Activated CD8-positive, alpha-beta memory T cell treated with anti-CD3 and anti-CD28 coated beads, Interleukin-2, amount 50 U/mL, for 4 hours (primary cell): ENCODE measurements around the gene ST3GAL2.
"Not testable (repeated sequence)": the region's sequence is repeated elsewhere in the genome, so short reads cannot be mapped to it uniquely, and the experiment has no call there.

Experiments
- DNase-seq: peaks from one replicate; pipeline ENCODE4 v3.0.0-alpha.2; 2020

ST3GAL2 gene

GRCh38 chr16:70416748-70417616, 21.9 kb downstream of the ST3GAL2 start:
- no peak for DNase-seq

GRCh38 chr16:70413572-70413971, 25.3 kb downstream of the ST3GAL2 start:
- not testable (repeated sequence) for DNase-seq

GRCh38 chr16:70412385-70412784, 26.5 kb downstream of the ST3GAL2 start:
- DNase-seq, result no peak

GRCh38 chr16:70410734-70411133, 28.2 kb downstream of the ST3GAL2 start:
- DNase-seq, result no peak

- no peak for DNase-seq
Observed at GRCh38 chr16:70407811-70408274, 31.1 kb downstream of the ST3GAL2 start.

- DNase-seq, result not testable (repeated sequence)
Observed at GRCh38 chr16:70406104-70406503, 32.8 kb downstream of the ST3GAL2 start.

- no peak for DNase-seq
Observed at GRCh38 chr16:70402916-70403659, 35.8 kb downstream of the ST3GAL2 start.

- DNase-seq, result no peak
Observed at GRCh38 chr16:70399951-70400350, 38.9 kb downstream of the ST3GAL2 start.

GRCh38 chr16:70399381-70399780, 39.5 kb downstream of the ST3GAL2 start:
- DNase-seq, result no peak

GRCh38 chr16:70398177-70398743, 40.6 kb downstream of the ST3GAL2 start:
- DNase-seq, result no peak

GRCh38 chr16:70396246-70396904, 42.5 kb downstream of the ST3GAL2 start:
- DNase-seq, result no peak

GRCh38 chr16:70395345-70395901, 43.5 kb downstream of the ST3GAL2 start:
- DNase-seq, result peak; percentile 65

- DNase-seq, result no peak
Observed at GRCh38 chr16:70394853-70395252, 44.0 kb downstream of the ST3GAL2 start.

- no peak for DNase-seq
Observed at GRCh38 chr16:70393662-70394061, 45.2 kb downstream of the ST3GAL2 start.

- DNase-seq, result no peak
Observed at GRCh38 chr16:70392606-70393005, 46.3 kb downstream of the ST3GAL2 start.

- no peak for DNase-seq
Observed at GRCh38 chr16:70391881-70392481, 46.9 kb downstream of the ST3GAL2 start.

- DNase-seq, result no peak
Observed at GRCh38 chr16:70391446-70391845, 47.5 kb downstream of the ST3GAL2 start.

GRCh38 chr16:70390774-70391173, 48.1 kb downstream of the ST3GAL2 start:
- no peak for DNase-seq

GRCh38 chr16:70388006-70388680, 50.8 kb downstream of the ST3GAL2 start:
- no peak for DNase-seq

- DNase-seq, result not testable (repeated sequence)
Observed at GRCh38 chr16:70386289-70386986, 52.5 kb downstream of the ST3GAL2 start.

- DNase-seq, result no peak
Observed at GRCh38 chr16:70383421-70383960, 55.4 kb downstream of the ST3GAL2 start.
